Testis (tissue), 2 donors: ENCODE results near the gene CDCA8.

Source experiments
- POLR2A ChIP-seq: fragments of 450-650 bp; IDR thresholded peaks from one replicate; pipeline ENCODE4 v1.6.1; 2017; ENCODE audit warnings: antibody characterized with exemption, mild to moderate bottlenecking, moderate library complexity
- TF ChIP-seq, protein P1 (sequence below), 3 experiments: fragments of 450-650 bp in 2 of 3; fragments of 200-600 bp in 1 of 3; sonication (generic) in 1 of 3; IDR thresholded peaks; one replicate each; pipeline ENCODE4 v1.5.1; 2016 to 2019; ENCODE audit warnings: antibody characterized with exemption in 3 of 3, mild to moderate bottlenecking in 2 of 3, moderate library complexity in 1 of 3

DNA sequence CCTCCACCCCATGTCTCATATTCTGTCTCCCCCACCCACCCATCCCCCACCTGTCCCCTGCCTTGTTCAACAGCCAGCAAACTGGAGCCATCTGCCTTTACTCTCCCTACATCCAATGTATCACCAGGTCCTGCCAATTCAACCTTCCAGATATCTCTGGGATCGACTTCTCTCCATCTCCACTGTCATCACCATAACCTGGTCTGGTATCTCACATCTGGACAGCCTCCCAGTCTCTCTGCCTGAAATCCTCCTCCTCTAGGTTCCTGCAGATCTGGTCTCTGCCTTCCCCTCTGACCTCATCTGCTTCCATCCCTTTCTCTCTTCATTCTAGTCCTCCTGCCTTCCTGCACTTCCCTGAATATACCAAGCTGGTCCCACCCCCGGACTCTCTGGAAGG, 22.2 kb upstream of the CDCA8 start:
- no peak for TF ChIP-seq POLR2A
- TF ChIP-seq, protein P1, sequence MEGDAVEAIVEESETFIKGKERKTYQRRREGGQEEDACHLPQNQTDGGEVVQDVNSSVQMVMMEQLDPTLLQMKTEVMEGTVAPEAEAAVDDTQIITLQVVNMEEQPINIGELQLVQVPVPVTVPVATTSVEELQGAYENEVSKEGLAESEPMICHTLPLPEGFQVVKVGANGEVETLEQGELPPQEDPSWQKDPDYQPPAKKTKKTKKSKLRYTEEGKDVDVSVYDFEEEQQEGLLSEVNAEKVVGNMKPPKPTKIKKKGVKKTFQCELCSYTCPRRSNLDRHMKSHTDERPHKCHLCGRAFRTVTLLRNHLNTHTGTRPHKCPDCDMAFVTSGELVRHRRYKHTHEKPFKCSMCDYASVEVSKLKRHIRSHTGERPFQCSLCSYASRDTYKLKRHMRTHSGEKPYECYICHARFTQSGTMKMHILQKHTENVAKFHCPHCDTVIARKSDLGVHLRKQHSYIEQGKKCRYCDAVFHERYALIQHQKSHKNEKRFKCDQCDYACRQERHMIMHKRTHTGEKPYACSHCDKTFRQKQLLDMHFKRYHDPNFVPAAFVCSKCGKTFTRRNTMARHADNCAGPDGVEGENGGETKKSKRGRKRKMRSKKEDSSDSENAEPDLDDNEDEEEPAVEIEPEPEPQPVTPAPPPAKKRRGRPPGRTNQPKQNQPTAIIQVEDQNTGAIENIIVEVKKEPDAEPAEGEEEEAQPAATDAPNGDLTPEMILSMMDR (IDR thresholded peaks at IDR 0.05), result no peak
